SHP77 treated with DMSO at 0.1 percent for 48 hours (cell line): Measurements from ENCODE around the gene RECQL5.
"Not testable (repeated sequence)": the region's sequence is repeated elsewhere in the genome, so short reads cannot be mapped to it uniquely, and the experiment has no call there.

Source experiments
- DNase-seq: peaks from one replicate; lab custom pipeline; 2025; lab: John Stamatoyannopoulos, UW

The RECQL5 gene

DNA sequence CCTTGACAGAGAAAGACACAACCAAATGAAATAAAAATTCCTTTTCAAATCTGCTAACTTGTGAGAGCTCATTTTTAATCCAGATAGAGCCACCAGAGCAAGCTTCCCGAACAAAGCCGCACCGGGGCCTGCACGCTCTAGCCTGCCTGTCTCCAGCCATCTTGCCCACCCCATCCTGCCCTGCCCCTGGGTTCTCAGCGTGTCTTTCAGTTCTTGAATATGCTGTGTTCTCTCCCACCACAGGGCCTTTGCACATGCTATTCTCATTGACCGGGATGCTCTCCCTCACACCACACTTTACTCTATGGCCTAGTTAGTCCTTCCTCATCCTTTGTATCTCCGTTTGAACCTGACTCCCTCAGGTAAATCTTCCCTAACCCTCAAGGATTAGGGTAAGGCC lies 19.0 kb downstream of the RECQL5 start:
- DNase-seq: no peak

DNA sequence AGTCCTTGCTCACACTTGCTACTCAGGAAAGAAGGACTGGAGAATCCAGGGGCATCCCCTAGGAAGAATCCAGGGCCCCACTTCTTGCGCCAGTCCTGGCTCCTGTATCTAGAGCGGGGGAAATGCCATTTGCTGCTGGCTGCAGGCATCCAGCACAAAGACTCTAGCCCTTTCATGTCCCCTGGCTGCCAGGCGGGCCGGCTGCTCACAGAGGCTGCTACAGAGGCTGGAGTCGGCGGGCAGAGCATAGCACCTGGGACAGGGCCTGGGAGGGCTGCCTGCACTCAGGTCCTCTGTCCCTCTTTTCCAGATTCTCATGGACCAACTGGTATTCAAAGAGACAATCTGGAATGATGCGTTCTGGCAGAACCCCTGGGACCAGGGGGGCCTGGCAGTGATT lies 19.9 kb downstream of the RECQL5 start:
- DNase-seq: no peak

DNA sequence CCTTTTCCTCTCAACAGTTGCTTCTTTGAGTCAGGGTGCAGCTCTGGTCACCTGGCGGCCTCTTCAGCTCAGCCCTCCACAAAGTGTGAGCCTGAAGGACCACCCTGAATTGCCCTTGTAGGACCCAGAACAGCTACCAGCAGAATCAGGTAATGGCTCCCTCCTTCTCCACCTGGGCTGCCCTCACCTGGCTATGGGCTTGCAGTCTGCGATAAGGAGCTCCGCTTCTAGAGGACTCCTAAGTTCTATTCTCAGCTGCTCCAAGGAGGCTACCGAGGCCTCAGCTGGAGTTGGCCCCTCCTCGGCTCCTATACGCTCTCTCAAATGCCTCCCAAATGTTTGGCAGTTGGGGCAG lies 20.3 kb downstream of the RECQL5 start:
- DNase-seq: no peak

- no peak for DNase-seq
Measured at GRCh38 chr17:75645889-75646637, 20.9 kb downstream of the RECQL5 start.

GRCh38 chr17:75645501-75645888 lies 21.5 kb downstream of the RECQL5 start:
- DNase-seq: no peak

DNA sequence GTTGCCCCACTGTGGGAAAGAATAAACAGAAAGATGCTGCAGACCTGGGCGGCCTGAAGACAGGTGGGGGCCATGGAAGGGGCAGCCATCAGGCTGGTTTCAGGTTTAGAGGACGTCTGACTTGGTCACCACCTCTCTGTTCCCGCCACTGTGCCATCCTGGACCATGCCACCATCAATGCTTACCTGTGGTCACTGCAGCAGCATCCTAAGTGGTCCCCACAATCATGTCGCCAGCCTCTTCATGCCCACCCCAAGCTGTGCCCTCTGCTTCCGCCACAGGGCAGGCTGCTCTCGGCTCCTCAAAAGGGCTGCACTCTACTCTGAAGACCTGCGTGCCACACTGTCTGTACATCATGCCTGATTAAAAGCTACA lies 23.3 kb downstream of the RECQL5 start:
- no peak for DNase-seq

- DNase-seq: no peak
Measured at GRCh38 chr17:75642784-75643642, 23.9 kb downstream of the RECQL5 start.

DNA sequence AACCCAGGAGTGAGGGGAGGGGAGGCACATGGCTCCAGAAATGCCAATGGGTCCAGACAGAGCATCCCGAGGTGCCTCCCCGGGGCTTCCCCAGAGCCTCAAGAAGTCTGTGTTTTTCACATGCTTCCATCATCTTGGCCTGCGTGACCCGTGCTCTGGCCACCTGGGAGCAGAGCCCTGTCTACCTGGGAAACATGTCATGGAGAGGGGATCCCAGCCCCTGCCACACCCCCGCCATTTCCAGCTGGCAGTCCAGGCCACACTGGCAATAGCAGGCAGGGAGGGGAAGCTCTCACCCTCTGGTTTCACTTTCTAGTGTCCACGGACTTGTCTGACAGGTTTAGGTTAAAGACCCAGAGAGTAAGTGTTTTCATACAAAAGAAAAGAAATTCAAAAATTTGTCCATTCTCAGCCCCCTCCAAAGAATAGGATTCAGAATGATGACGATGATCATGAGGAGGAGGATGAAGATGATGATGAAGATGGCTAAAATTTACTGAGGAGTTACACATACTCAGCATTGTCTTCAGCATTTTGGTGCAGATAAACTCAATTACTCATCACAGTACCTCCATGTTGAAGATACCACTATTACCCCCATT lies 24.7 kb downstream of the RECQL5 start:
- no peak for DNase-seq

DNA sequence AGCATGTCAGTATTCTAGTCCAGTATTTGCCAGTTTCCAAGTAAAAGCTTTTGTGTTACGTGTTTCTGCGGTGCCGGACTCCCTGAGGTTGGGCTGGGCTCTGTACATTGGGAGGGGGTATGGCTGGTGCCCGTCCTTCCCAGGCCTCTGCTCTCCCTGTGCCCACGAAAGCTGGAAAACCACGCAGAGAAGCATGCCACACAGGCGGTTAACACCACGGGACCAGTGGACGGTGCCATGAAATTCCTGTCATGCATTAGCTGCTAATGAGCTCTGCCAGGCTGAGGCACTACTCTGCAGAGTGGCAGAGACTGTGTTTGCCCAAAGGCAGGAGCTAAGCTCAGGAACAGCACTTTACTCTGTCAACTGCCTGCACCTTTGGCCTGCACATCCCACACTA lies 25.6 kb downstream of the RECQL5 start:
- DNase-seq: no peak

DNA sequence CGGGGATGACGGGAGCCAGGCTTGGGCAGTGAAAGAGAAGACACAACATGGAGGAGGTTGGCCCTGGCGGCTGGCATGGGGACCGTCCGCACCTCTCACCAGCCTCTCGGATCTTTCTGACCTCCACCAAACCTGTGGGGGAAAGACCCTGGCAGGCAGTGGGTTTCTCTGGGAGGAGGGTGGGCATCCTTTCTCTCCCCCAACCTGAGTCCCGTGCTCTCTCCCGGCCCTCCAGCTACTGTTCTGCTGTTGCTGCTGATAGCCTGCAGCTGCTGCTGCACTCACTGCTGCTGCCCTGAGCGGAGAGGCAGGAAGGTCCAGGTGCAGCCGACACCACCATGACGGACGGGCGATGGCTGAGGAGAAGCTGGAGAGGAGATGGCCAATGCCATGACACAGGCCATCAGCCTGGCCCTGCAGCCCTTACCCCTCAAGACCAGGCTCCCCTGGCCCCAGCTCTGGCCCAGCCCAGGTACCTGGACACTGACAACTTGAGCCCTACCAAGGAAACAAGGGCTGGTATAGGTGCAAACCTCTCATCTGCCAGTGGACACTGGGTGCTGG lies 26.3 kb downstream of the RECQL5 start:
- DNase-seq: no peak

DNA sequence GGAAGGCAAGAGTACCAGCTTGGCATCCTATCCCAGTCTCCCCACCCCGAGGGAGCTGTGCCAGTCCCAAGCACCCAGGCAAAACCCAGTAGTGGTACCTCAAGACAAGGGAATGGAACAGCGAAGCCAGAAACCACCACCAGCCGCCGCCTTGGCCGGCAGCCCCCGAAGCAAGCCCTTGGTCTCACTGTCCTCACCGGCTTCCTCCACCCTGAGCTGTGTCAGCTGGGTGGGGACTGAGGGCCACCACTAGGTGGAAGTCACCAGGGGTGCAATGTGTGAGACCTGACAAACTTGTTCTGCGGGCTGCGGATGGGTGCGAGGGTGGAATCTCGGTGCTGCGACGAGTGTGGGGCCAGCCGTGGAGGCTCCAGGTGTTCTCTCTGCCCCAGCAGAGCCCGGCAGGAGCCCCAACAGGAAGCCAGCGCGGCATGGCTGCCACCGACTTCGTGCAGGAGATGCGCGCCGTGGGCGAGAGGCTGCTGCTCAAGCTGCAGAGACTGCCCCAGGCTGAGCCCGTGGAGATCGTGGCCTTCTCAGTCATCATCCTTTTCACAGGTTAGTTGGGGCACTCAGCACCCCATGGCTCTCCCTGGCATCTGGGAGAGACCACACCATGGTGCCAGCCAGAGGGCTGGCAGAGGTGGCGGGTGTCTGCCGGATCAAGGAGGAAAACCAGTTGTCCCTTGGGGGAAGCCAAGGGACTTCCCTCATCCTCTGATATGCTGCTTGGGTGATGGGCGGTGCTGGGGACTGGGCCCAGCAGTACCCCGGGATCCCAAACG lies 27.0 kb downstream of the RECQL5 start:
- no peak for DNase-seq

DNA sequence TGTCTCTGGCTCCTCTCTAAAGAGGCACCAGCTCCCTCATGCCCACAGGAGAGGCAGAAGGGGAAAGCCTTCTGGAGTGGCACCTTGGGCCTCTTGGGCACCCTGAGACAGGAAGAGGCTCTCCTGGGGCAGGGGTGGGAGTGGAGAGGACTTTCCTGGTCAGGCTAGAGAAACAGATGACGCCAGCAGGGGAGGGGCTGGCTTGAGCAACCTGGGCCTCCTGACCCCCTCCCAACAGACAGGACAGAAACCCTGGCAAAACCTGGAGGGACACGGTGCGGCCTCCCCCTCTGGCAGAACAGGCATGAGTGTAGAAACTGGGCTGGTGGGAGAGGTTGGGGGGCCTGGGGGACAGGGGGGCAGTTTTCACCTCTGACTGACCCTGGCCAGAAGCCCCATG lies 27.6 kb downstream of the RECQL5 start:
- no peak for DNase-seq

DNA sequence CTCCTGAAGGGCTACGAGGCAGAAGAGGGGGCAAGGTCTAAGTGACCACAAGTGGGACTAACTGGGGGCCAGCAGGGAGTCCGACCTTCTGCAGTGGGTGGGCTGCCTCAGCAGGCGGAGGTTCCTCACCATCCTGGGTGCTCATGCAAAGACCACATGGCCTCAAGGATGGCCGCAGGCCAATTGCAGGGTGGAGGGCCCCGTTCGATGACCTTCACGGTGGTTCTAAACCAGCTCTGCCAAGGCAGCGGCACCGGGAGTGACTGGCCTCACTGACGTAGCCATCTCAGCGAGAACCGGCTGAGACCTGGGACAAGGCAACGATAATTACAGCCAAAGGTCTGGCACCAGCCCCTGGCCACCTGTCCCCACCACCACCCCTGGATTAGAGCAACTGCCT lies 28.1 kb downstream of the RECQL5 start:
- DNase-seq: no peak

DNA sequence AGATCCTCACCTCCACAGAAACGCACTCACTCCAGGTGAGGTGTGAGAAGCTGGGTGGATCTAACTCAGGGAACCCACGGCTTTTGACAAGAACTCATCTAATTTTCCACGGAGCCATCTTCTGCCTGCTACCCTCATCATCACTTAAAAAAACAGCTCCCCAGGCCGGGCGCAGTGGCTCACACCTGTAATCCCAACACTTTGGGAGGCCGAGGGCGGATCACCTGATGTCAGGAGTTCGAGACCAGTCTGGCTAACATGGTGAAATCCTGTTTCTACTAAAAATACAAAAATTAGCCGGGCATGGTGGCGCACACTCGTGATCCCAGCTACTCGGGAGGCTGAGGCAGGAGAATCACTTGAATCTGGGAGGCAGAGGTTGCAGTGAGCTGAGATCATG lies 28.9 kb downstream of the RECQL5 start:
- not testable (repeated sequence) for DNase-seq

DNA sequence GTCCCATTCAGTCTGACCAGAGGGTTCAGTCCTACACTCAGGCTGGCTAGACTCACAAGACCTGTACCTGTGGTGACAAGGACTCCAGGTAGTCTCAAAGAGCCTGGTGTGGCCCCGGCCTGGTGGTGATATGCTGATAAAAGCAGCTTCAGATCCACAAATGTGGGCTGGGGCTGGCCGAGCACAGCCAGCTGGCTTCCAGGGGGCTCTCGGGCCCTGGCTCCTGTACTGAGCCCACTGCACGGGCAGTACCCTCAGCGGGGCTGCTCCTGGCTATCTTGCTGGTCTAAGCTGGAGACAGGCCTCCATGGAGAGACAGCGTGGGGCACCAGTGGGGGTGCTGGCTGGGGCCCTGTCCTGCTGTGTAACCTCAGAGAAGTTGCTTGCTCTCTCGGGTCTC lies 29.4 kb downstream of the RECQL5 start:
- no peak for DNase-seq

- no peak for DNase-seq
Measured at GRCh38 chr17:75637143-75637538, 29.8 kb downstream of the RECQL5 start.

DNA sequence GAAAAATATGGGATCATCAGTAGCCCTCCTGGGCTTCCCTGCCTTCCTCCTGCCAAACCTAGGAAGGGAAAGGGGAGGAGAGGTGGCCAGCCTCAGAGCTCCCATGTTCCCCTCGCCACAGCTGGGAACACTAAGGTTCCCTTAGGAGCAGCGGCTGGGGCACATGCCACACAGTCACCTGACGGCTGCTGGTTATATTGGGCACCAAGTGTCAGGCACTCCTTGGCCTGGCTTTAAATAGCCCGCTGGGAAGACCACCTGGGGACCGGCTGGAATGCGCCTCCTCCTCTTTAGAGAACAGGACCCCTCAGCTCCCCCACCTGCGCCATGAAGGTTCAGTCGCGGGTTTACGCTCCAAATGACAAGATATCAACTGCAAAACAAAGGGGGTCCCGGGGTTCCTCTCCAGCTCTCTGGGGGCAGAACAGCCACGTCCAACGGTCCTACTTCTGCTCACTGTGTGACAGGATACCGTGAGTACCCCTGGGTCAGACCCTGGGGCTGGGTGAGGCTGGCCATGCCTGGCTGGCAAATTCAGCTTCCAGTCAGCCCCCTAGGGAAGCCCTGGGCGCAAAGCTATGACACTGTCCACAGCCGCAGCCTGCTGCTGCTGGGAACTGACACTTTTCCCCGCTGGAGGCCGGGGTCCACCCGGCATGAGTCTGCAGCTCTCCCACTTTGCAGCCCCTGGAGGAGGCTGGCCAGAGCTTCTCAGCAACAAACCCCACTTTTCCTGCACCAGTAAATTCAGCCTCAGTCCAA lies 30.4 kb downstream of the RECQL5 start:
- no peak for DNase-seq

GRCh38 chr17:75635610-75636202 lies 31.2 kb downstream of the RECQL5 start:
- no peak for DNase-seq

DNA sequence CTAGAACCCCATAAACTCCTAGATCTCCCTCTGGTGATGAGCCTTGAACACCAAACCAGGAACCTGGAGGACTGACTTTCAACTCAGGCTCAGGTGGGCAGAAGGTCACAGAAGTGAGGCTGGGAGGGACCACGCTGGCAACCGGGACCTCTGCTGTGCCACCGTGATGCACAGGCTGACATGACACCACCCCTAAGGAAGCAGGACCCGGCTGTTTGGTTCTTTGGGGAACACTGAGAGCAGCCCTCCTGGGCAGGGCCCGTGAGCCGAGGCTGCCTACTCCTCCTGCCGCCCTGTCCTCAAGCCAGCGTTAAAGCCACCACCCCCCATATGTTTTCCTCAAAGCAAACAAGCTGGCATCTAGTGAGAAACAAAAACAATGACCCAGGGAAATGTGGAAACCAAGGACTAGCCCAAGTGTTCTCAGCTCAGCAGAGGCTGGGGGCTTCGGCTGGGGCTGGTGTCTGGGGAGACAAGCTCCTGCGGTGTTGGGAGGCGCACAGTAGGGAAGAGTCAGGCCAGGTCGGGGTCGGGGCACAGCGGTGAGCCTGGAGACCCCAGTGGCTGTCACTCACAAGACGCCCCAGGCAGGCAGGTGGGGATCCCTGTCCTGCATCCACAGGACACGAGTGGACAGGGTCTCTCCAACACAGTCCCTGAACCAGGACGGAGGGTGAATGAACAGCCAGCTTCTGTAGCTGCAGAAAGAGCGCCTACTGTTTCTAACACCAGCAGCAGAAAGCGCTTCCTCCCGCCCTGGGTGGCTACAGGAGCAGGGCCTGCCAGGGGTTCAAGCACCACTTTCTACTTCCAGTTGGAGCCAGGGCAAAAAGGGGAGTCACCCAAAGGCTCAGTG lies 32.0 kb downstream of the RECQL5 start:
- no peak for DNase-seq

DNA sequence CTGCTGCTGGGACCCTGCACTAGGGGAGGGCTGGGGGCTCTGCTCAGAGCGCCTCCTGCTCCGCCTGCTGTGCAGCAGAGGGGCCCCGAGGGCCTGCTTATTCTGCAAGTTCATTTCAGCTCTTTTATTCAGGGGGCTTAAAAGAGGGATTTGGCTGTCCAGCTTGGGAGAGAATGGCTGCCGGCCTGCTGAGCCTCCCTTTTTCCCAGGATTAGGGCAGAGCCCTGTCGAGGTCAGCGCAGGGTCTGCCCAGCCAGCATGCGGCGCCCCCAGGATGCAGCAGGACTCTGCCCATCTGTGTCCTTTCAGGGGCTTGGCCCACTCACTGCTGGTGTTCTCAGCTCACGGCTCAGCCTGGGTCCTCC lies 32.6 kb downstream of the RECQL5 start:
- no peak for DNase-seq
